NCI-H146 (cell line): Measurements from ENCODE around the gene ST8SIA6.
"Not testable (repeated sequence)": the region's sequence is repeated elsewhere in the genome, so short reads cannot be mapped to it uniquely, and the experiment has no call there.

Experiments used
- DNase-seq: peaks from one replicate; lab custom pipeline; 2025; lab: John Stamatoyannopoulos, UW

ST8SIA6 gene

DNA sequence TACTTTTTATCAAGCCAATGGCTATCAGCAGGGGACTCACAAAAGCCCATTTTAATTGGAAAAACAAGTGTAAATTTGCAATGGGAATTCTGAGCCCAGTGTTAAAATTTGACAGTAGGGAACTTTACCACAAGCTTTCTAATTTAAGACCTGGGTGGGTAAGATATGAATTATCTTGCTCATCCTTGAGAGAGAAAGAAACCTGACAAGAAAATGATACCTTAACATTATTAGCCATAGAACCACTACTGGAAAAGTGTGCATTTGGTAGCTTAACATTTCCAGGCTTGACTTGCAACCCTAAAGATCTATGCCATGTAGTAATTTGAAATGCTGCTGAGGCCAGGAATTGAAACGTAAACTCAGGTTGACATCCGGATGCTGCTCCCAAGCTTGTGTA, 2.7 kb upstream of the ST8SIA6 start:
- no peak for DNase-seq

GRCh38 chr10:17456032-17456548, 1.7 kb upstream of the ST8SIA6 start:
- no peak for DNase-seq

DNA sequence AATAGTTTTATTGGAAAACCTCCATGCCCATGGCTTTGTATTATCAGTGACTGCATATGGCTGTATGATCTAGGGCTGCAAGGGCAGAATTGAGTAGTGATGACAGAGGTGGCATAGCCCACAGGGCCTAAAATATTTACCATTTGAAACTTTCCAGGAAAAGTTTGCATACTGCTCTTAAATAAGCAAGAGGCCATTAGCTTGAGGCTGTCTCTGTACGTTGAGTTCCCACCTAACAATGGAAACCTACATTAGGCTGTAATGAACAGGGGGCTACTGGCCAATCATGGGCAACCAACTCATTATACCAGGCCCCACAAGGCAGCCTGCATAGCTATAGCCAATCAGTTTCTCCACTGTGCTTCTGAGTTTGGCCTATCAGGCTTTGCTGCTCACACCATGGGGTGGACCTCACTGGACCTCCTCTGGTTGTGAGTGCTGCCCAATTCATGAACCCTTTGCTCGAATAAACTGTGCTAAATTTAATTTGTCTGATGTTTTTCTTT, 673 bp upstream of the ST8SIA6 start:
- DNase-seq, result no peak

DNA sequence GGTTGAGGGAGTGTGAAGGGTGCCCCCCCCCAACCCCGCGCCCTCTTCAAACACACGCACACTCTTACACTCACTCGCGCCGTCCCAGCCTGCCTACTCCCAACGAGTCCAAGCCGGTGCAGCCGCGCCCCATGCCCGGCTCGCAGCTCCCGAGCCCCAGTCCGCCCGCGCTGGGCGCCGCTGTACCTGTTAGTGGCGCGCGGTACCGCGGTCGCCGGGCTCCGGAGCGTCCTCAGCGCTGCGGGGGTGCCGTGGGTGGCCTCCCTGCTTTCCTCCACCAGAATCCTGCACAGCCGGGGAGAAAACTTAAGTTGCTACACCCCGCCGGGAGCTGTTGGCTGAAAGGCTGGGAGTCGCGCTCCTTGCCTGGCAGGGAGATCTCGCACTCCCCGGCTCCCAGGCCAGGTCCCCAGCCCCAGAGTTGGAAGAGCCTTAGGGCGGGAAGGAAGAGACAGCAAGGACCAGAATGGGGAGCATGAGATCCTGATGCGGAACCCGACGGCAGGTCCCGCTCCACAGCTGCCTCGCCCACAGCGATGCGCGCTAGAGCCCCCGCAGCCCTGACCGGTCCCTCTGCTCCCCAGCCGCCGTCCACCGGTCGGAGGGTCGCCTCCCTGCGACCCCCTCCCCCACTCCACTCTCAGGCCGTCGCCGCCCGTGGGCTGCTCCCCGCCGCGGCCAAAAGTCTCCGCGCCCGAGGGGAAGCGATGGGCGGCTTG, 863 bp downstream of the ST8SIA6 start:
- peak; percentile 83 for DNase-seq

GRCh38 chr10:17453035-17453372, 1.4 kb downstream of the ST8SIA6 start:
- no peak for DNase-seq

GRCh38 chr10:17452060-17452841, 2.1 kb downstream of the ST8SIA6 start:
- DNase-seq, result no peak

DNA sequence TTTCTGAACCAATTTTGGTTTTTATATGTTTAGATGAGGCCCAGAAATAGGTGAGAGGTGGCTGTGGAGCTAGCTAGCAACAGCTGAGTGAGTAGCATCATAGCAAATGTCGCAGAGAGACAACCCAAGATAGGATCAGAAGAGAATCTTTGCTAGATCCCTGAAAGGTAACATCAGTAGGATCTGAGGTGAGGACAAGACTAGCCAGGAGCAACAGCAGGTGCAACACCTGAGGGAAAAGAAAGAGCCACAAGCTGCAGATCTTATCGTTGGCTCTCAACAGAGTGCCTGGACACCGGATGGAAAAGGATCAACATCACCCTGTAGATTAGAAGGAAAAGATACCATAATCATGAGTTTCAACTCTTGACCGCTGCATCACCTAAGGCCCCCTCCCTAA, 4.4 kb downstream of the ST8SIA6 start:
- no peak for DNase-seq

GRCh38 chr10:17445400-17445998, 8.9 kb downstream of the ST8SIA6 start:
- DNase-seq, result no peak

DNA sequence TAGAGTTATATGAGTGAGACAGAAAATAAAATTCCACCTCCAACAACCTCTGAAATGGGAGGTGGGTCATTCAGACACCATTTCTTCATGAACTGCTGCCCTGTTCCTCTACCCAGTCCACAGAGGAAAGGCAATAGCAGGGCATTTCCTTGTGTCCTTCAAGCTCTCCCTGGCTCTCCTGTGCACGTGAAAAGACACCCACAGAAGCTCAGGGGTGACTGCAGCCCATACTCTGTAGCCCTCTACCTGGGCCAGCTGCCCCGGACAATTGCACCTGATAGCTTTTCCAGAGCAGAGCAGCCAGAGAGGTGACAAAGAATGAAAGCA, 10.0 kb downstream of the ST8SIA6 start:
- DNase-seq, result no peak

DNA sequence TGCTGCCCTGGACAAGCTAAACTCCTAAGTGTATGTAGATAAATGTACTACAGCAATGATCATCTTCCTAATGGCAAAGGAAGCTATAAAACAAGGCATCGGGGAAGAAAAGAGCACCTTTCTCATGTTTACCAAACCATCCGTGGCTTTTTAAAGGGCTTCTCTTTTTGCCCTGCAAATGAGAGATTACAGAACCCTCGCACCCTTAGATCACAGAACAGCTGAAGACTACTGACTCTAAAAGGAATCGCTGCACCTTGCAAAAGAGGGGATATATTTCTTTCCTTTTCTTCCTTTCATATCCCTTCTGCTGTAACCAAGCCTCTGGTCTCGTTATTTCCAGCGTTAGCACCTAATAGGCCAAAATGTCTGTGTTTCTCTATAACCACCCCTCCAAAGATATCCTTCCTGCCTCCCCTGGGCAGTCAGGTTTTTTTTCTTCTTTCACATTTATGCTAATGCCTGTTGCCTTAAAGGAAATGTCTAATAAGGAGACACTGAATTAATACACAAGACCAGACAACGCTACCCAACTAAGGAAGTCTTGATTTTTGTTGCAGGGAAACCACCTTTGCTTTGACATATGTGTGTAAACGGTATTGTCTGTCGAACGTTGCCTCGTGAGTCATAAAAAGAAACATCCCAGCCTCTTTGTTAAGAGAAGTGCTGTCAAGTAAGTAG, 10.5 kb downstream of the ST8SIA6 start:
- no peak for DNase-seq

DNA sequence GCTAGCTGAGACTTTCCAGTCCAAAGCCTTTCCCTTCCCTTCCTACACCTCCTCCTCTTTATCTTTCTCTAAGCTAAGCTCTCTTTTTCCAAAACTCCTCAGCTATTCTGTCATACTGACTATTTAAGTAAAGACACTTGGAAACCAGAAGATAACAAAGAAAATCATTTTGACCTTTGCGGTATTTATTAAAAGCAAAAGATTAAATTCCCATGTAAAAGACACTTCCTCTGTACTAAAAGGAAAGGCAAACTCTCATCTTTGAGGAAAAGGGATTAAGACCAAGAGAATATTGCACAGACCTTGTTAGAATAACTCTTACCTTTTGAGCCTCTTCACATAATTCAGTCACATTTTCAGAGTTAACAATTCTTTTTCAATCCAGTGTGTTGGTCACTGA, 15.8 kb downstream of the ST8SIA6 start:
- DNase-seq, result no peak

- not testable (repeated sequence) for DNase-seq
Measured at GRCh38 chr10:17436578-17436977, 17.8 kb downstream of the ST8SIA6 start.

DNA sequence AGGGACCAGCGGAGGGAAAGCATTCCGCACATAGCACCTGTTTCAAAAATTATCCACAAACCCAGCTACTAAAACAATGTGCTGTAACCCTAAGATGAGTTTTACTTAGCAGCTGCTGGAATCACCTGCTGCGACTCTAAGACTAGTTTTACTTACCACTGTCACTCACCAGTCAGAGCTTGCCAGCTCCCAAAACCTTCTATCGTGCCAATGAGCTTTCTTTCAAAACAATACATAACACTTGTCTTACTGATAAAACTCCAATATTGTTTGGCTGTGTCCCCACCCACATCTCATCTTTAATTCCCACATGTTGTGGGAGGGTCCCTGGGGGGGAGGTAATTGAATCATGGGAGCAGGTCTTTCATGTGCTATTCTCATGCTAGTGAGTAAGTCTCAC, 18.4 kb downstream of the ST8SIA6 start:
- no peak for DNase-seq

DNA sequence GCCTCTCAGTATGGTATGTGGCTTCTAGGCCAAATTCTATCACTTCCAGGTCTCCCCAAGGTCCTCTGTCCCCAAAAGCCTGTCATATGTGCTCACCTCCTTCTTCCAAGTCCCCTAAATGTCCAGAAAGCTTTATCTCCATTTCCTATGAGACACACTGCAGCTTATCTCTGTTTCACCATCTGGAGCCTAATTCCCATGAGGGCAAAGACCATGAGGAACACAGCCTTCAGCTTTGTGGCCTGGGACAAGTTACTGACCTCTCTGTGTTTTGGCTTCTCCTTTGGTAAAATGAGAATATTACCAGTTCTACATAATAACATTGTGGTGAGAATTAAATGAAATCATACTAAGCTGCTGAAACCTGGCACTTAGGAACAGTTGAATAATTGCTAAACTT, 19.2 kb downstream of the ST8SIA6 start:
- DNase-seq, result no peak

GRCh38 chr10:17432723-17433122, 21.7 kb downstream of the ST8SIA6 start:
- no peak for DNase-seq

- no peak for DNase-seq
Measured at GRCh38 chr10:17431871-17432311, 22.5 kb downstream of the ST8SIA6 start.

DNA sequence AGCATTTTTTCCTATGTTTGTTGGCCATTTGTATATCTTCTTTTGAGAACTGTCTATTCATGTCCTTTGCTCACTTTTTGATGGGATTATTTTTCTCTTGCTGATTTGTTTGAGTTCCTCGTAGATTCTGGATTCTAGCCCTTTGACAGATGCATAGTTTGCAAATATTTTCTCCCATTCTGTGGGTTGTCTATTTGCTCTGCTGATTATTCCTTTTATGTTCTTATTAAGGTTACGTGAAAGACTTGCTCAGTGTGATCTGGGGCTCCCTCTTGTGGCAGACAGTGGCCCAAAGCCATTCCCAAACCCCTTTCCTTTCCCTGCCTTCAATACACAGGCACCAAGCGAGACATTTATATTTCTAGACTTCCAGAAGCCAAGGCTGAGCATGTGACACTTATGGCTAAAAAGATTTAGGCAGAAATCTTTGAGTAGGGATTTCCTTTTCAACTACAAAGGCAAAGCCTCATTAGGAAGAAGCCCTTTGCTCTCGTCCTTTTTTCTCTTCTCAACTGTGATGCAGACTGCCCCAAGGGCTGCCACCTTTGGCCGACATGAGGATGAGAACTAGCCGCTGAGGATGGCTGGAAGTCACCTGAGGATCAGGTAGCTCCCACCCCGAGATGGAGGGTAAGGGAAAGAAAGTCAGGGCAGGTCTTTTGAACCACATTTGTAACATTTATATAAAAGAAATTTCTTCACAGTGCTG, 23.6 kb downstream of the ST8SIA6 start:
- peak; percentile 83 for DNase-seq

GRCh38 chr10:17429490-17429889, 24.9 kb downstream of the ST8SIA6 start:
- DNase-seq, result no peak

DNA sequence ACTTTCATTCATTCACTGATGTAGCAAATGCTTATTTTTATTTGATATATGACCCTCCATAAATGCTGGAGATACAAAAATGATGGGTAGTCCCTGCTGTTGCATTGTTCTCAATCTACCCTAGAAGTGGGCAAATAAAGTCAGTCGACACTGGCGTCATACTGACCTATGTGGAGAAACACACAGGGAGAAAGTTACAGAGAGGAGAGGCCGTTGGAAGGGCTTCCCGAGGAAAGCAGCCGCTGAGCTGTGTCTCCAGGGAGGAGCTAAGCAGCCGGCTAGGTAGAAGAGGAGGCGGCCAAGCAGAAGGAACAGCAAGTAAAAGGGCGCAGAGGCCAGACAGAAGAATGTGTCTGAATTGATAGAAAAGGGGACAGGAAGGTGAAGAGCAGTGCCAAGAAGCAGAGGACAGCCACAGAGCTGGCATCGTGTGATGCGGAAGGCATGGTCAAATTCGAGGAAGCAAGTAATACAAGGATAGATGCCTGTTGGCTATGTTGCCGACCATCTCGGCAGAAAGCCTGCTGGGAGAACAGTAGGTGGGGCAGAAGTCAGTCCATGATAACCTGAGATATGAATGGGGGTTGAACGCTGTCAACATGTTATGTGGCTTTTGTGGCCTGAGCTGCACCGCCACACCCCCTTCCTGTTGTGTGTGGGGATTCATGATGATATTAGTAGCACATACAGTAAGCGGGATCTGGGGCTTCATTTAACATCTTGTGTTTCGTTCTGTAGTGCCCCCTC, 25.9 kb downstream of the ST8SIA6 start:
- DNase-seq, result no peak

DNA sequence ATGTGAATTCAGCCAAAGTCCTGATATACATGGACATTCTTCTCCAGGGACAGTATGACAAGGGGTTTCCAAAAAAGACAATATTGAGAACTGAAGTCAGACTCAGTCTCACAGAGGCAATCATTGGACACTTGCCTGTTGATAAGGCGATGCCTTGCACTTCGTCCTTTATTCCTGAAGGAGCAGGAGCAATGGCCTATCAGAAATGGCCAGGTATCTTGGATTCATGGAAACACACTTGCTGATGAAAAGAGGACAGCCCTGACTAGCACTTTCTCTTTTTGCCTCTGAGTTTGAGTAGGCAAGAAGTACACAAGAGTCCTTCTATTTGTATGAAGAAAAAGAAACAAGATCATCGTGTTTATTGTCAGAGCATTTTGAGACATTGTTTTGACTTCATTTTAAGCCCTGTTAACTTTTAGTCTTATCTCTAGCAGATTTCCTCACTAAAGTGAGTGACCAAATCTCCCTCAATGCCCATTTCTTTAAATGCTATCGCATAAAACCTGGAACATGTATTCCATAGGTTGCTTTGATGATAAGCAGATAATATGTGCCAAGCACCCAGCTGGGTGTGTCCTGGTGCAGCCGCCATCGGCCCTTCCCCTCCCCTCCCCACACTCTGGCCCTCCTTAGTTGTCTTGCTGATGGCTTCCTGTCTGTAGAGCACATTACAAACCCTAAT, 26.6 kb downstream of the ST8SIA6 start:
- no peak for DNase-seq
